Activated T-cell treated with anti-CD3 and anti-CD28 coated beads, Interleukin-2, amount 50 U/mL, for 72 hours (primary cell): ENCODE results near the gene ST7L. TPM values are rescaled to one million over a fixed set of nuclear protein-coding genes. Genes with fewer than 3 reads are reported as not detected.
"Not testable (repeated sequence)": the region's sequence is repeated elsewhere in the genome, so short reads cannot be mapped to it uniquely, and the experiment has no call there.

ENCODE experiments used
- ATAC-seq, 2 donors: fragments of 150-1000 bp; cut with Tn5 transposase; replicated peaks in 1 of 2; 2 replicates each; pipeline ENCODE4 v1.10.0; 2021; ENCODE audit warnings: moderate library complexity in 2 of 2, mild to moderate bottlenecking in 1 of 2
- DNase-seq, 2 donors: peaks; one replicate each; pipeline ENCODE4 v3.0.0; 2021 to 2022; ENCODE audit warnings: mixed read lengths in 1 of 2
- H3K27ac Mint-ChIP-seq: one replicate; pipeline ENCODE4 v1.8.0; 2022; ENCODE audit warnings: mild to moderate bottlenecking, moderate library complexity, mixed read lengths
- H3K27me3 Mint-ChIP-seq: one replicate; pipeline ENCODE4 v1.8.0; 2022; ENCODE audit warnings: low read depth, mixed read lengths
- H3K36me3 Mint-ChIP-seq, 2 donors: one replicate each; pipeline ENCODE4 v1.8.0; 2022; ENCODE audit warnings: mixed read lengths in 2 of 2, mild to moderate bottlenecking in 1 of 2; ENCODE audit not compliant: insufficient read depth in 2 of 2
- H3K4me1 Mint-ChIP-seq: one replicate; pipeline ENCODE4 v1.8.0; 2022; ENCODE audit warnings: low read depth, mixed read lengths
- H3K4me3 Mint-ChIP-seq, 2 donors: one replicate each; pipeline ENCODE4 v1.8.0; 2022; ENCODE audit warnings: mild to moderate bottlenecking in 2 of 2, mixed read lengths in 2 of 2, moderate library complexity in 2 of 2
- H3K9me3 Mint-ChIP-seq, 2 donors: one replicate each; pipeline ENCODE4 v1.8.0; 2022; ENCODE audit warnings: mixed read lengths in 2 of 2
- total RNA-seq, 2 donors: library from RNA; stranded (reverse); gene quantifications; one replicate each; pipeline ENCODE4 v1.2.3, GENCODE V29; 2022

ST7L gene
- total RNA-seq, 2 donors from 2014 or later = 17.4 to 18.6 TPM

DNA sequence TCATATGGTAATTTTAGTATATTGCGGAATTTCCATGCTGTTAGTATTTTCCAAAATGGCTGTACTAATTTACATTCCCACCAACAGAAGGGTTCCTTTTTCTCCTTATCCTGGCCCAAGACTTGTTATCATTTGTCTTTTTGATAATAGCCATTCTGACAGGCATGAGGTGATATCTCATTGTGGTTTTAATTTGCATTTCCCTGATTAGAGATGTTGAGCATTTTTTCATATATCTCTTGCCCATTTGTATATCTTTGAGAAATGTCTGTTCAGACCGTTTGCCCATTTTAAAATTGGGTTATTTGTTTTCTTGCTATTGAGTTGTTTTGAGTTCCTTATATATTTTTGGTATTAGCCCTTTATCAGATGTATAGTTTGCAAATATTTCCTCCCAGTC, 14.7 kb upstream of the ST7L start:
- Mint-ChIP-seq H3K4me3 (peak overlapping the region in 1 of 2 donors; percentile 45), H3K27me3 (no peaks in the 10 kb centered on the region)

DNA sequence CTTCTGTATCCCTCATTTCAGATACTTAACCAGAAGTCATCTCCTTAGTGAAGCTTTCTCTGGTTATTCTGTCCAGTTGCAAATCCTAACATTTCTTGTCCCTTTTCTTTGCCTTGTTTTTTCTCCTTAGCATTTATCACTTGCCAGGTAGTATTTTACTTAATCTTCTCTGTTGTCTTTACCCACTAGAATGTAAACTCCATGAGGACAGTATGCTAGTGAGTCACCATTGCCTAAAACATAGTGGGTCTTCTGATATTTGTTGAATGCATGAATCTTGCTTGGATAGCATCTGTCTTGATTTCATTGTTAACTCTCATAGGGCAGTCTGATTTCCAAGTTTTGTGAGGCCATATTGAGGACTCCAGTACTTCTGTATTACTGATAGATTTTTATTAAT, 10.3 kb upstream of the ST7L start:
- H3K27me3 Mint-ChIP-seq = no peaks in the 10 kb centered on the region
- H3K9me3 Mint-ChIP-seq = peaks cover 0 to 2% of the 10 kb centered on the region in 2 donors
- no peak for ATAC-seq
- H3K4me1 Mint-ChIP-seq = peaks cover 89% of the 10 kb centered on the region
- peak overlapping the region; percentile 18 for H3K27ac Mint-ChIP-seq
- peaks cover 10 to 21% of the 10 kb centered on the region in 2 donors for H3K36me3 Mint-ChIP-seq
- DNase-seq = no peak
- H3K4me3 Mint-ChIP-seq = peak overlapping the region in 1 of 2 donors; percentile 6

More for the DNA sequence above, 14.7 kb upstream of the ST7L start:
- H3K27ac Mint-ChIP-seq = peak overlapping the region; percentile 84
- DNase-seq (no peak), ATAC-seq (no peak)
- peaks cover 10 to 16% of the 10 kb centered on the region in 2 donors for H3K36me3 Mint-ChIP-seq
- peaks cover 85% of the 10 kb centered on the region for H3K4me1 Mint-ChIP-seq
- H3K9me3 Mint-ChIP-seq = peaks cover 0 to 2% of the 10 kb centered on the region in 2 donors

DNA sequence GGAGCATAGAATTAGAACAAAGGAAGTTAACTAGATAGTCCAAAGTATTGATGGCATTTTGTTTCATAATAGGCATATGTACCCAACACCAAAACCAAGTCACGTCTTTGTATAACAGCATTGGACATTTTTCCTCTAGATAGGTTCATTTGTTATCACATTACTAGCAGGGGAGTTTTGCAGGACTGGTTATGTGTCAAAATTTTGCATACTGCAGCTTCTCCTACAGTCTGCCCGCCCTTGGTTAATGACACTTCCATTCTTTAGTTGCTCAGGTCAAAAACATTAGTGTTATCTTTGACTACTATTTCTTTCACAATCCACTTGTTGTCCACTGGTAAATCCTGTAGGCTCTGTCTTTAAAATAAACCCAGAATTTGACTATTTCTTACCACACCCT, 9.6 kb upstream of the ST7L start:
- Mint-ChIP-seq H3K4me3 (no peak overlapping the region), H3K27me3 (no peaks in the 10 kb centered on the region), H3K9me3 (peaks cover 0 to 2% of the 10 kb centered on the region in 2 donors), H3K27ac (peak overlapping the region; percentile 41), H3K4me1 (peaks cover 89% of the 10 kb centered on the region), H3K36me3 (peaks cover 10 to 18% of the 10 kb centered on the region in 2 donors)
- no peak for DNase-seq
- ATAC-seq = no peak

DNA sequence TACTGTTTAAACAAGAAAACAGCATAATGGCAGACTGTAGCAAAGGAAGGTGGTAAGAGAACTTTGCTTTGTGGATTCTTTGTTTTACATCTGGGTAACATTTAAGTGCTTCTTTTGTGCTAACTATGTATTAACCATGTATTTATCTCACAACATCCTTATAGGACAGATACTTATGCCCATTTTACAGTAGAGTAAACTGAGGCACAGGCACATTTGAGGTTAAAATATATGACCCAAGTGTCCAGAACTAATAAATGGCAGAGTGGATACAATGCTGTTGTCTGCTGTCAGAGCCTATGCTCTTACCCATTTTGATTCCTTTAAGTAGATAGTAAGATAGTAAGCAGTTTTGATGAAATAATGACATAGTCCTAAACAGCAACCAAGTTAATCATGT, 7.9 kb upstream of the ST7L start:
- Mint-ChIP-seq H3K9me3 (peaks cover 0 to 2% of the 10 kb centered on the region in 2 donors), H3K4me1 (peaks cover 89% of the 10 kb centered on the region), H3K36me3 (peaks cover 10 to 20% of the 10 kb centered on the region in 2 donors), H3K27ac (peak overlapping the region; percentile 36), H3K4me3 (peak overlapping the region in 1 of 2 donors; percentile 41), H3K27me3 (no peaks in the 10 kb centered on the region)
- DNase-seq (no peak), ATAC-seq (no peak)

DNA sequence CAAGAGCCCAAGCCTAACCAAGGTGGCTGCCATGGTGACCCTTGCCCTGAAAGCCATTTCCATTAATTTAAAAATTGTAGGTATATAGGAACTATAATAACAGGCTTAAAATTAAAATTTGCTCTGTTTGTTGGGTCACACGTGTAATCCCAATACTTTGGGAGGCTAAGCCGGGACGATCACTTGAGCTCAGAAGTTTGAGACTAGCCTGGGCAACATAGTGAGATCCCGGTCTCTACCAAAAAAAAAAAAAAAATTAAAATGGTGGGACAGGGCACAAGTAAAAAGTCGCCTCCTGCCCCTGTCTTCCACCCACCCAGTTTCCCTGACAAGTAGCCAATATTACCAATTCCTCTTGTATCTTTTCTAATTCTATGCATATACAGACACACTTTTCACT, 7.3 kb upstream of the ST7L start:
- Mint-ChIP-seq H3K4me3 (peak overlapping the region in 1 of 2 donors; percentile 41), H3K9me3 (peaks cover 0 to 2% of the 10 kb centered on the region in 2 donors), H3K36me3 (peaks cover 10 to 19% of the 10 kb centered on the region in 2 donors), H3K27me3 (no peaks in the 10 kb centered on the region), H3K4me1 (peaks cover 89% of the 10 kb centered on the region), H3K27ac (peak overlapping the region; percentile 36)
- DNase-seq (no peak), ATAC-seq (no peak)

GRCh38 chr1:112625696-112626095, 6.8 kb upstream of the ST7L start:
- Mint-ChIP-seq H3K9me3 (peaks cover 0 to 2% of the 10 kb centered on the region in 2 donors), H3K27ac (no peak overlapping the region)
- ATAC-seq = peak in 1 of 2 donors; percentile 34

DNA sequence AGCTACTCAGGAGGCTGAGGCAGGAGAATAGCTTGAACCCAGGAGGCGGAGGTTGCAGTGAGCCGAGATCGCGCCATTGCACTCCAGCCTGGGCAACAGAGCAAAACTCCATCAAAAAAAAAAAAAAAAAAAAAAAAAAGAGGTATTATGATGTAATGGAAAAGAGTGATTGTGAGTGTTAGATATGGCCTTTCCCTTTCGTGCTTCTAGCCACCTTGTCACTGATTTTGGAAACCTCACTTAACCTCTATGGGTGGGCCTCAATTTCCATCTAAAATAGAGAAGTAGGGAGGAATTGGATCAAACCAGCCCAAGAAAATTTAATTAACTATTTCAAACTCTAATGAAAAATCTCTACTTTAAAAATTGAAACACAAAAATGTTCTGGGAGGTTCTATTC, 5.6 kb upstream of the ST7L start:
- not testable (repeated sequence) for ATAC-seq, H3K27me3 Mint-ChIP-seq, H3K9me3 Mint-ChIP-seq, DNase-seq
- Mint-ChIP-seq H3K4me3 (peak overlapping the region; percentile 41 to 67), H3K27ac (peak overlapping the region; percentile 87), H3K36me3 (peaks cover 12 to 30% of the 10 kb centered on the region in 2 donors), H3K4me1 (peaks cover 84% of the 10 kb centered on the region)

More at GRCh38 chr1:112625696-112626095, 6.8 kb upstream of the ST7L start:
- peaks cover 89% of the 10 kb centered on the region for H3K4me1 Mint-ChIP-seq
- peaks cover 8 to 22% of the 10 kb centered on the region in 2 donors for H3K36me3 Mint-ChIP-seq
- DNase-seq = no peak
- H3K4me3 Mint-ChIP-seq = peak overlapping the region in 1 of 2 donors; percentile 67
- H3K27me3 Mint-ChIP-seq = no peaks in the 10 kb centered on the region

DNA sequence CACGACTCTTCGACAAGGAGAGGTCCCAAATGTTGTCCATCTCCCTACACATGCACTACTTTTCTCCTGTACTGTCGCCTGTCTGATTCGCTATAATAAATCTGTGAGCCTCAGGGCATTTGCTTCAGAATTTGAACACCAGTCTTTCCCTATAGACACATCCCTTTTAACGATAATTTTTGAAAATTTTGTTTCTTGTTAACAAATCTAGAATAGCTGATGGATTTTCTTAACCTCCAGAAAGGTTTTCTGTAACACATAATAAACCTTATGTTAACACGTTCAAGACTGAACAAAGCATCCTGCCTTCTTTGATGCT, 1.4 kb upstream of the ST7L start:
- no peak for ATAC-seq
- Mint-ChIP-seq H3K27ac (peak overlapping the region; percentile 99), H3K4me1 (peaks cover 61% of the 10 kb centered on the region), H3K36me3 (peaks cover 10 to 20% of the 10 kb centered on the region in 2 donors), H3K9me3 (no peaks in the 10 kb centered on the region), H3K4me3 (peak overlapping the region; percentile 99), H3K27me3 (no peaks in the 10 kb centered on the region)
- DNase-seq = no peak

DNA sequence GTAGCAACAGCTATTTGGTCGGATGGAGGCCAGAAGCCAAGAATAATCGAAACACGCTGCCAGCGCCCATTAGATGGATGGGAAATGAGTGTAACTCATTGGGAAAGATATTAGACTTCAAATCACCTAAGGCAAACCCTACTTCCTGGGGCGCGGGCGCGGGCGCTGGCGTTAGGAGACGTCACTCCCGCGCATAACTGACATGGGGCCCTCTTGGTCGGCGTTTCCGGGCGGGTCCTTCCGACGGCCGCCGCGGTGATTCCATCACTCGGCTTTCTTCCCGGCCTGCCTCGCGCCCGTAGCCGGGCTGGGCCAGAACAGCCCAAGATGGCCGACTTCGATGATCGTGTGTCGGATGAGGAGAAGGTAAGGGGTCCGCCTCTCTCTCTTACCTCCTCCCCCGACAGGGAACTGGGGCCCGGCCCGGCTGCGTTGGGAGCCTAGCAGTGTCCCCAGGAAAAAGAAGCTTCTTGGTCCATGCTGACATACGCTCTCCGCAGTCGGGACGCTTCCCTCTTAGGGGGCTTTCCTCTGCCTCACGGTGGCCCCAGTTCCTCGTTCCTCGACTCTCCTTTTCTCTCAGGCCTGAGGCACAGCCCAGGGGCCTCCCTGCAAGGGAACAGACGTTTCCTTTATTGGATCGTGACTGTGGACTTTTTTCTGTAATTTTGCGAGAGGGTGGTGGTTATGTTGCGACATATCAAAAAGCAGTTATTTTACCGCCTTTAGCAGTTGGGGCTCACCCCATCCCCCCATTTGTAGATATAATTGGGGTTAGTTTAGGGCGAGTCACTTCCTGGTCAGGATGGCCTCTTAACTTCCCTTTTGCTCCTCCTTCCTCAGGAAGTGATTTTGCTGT, 806 bp upstream of the ST7L start, which contains the start of gene CAPZA1:
Gene CAPZA1, plus strand, starts transcription at position 315 of the 859 bp plus-strand sequence. Its CDS starts 13 bp downstream, at position 328.
- H3K9me3 Mint-ChIP-seq = no peaks in the 10 kb centered on the region
- peaks cover 10 to 20% of the 10 kb centered on the region in 2 donors for H3K36me3 Mint-ChIP-seq
- DNase-seq = peak; percentile 93
- H3K4me1 Mint-ChIP-seq = peaks cover 56% of the 10 kb centered on the region
- no peaks in the 10 kb centered on the region for H3K27me3 Mint-ChIP-seq
- peak; percentile 88 to 91 for ATAC-seq
- peak within 1 kb of the TSS; percentile 99 for H3K27ac Mint-ChIP-seq
- H3K4me3 Mint-ChIP-seq = peak within 1 kb of the TSS; percentile 99

DNA sequence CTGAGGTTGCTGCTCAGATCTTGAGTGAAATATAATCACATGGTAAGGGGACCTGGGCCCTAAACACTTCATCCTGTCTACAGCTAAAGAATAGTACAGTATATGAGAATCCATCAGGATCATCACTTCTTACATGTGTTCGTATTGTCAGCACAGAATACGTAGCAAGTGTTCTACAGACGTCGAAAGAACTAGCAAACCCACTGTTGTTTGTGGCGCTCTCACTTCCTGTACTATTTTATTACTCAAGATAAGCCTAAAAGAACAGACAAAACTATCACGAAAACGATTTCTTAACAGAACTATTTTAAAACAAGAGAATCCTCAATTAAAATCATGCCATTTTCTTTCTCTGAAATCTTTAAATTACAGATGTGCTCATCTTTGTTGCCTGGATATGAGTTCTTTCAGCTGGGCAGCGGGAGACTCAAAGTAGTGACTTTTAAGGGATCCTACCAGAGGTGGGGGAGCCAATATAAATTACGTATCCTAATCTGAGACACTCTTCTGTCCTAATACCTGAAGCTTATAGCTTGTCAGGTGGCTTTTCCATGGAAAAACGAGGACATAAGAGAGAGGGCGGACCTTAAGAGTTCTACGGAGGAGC, 724 bp downstream of the ST7L start:
- Mint-ChIP-seq H3K9me3 (no peaks in the 10 kb centered on the region), H3K27ac (peak overlapping the region; percentile 99), H3K4me1 (peaks cover 45% of the 10 kb centered on the region), H3K4me3 (peak overlapping the region; percentile 99), H3K27me3 (no peaks in the 10 kb centered on the region), H3K36me3 (peaks cover 10 to 18% of the 10 kb centered on the region in 2 donors)
- ATAC-seq (peak; percentile 39 to 49), DNase-seq (peak; percentile 15 to 21)

DNA sequence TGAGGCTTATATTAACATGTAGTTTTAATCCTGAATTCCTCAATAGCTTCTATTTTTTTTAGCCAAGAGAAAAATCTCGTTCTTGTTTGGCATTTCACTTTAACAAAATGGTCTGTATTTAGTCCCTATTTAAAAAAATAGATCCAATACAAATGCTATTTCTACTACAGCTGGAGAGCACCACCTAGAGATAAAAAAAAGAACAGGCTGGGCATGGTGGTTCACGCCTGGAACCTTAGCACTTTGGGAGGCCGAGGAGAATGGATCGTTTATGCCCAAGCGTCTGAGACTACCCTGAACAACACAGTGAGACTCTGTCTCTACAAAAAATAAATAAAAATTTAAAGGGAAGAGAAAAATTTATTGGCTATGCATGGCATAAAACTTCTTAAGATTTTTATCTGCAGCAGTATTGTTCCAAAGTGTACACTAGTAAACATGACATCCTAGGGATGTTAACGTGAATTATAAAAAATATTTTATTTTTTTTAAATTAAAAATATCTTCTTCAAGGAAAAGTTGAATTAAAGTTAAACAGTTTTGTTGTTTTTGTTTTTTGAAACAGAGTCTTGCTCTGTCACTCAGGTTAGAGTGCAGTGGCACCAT, 4.4 kb downstream of the ST7L start:
- ATAC-seq (no peak), DNase-seq (no peak)
- H3K36me3 Mint-ChIP-seq = peaks cover 3 to 10% of the 10 kb centered on the region in 2 donors
- H3K9me3 Mint-ChIP-seq = no peaks in the 10 kb centered on the region
- H3K4me3 Mint-ChIP-seq = no peak overlapping the region
- H3K27ac Mint-ChIP-seq = no peak overlapping the region
- H3K27me3 Mint-ChIP-seq = no peaks in the 10 kb centered on the region
- H3K4me1 Mint-ChIP-seq = peaks cover 19% of the 10 kb centered on the region

DNA sequence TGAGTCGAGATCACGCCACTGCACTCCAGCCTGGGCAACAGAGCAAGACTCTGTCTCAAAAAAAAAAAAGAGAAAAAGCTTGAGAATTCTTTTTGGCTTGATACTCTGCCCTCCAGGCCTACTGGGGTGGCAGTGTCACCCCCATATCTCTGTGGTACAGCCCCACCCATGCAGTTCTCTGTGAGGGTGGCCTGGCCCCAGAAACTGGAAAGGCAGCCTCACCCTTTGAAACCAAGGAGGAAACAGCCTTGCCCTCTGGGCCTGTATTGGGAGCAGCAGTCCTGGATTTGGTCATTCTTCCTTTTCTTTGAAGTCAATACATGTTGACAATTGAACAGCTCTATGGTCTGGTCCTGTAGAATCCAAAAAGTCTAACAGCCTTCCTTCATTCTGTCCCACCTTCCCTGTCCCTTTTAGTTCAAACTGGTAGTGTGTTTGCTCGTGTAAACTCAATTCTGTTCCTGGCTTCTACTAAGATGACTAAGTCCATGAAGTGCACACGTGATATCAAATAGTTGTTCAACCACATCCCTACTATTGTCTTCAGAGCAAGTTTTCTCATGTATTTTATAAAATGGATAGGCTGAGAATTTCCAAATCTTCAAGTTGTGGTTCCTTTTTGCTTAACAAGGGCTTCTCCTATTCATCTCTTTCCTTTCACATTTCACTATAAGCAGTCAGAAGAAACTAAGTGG, 13.2 kb downstream of the ST7L start:
- no peaks in the 10 kb centered on the region for H3K9me3 Mint-ChIP-seq
- H3K4me1 Mint-ChIP-seq = peaks cover 10% of the 10 kb centered on the region
- peaks cover 0 to 10% of the 10 kb centered on the region in 2 donors for H3K36me3 Mint-ChIP-seq
- peak overlapping the region; percentile 3 for H3K27ac Mint-ChIP-seq
- H3K27me3 Mint-ChIP-seq = no peaks in the 10 kb centered on the region
- DNase-seq (no peak), ATAC-seq (peak; percentile 65 to 93)
- no peak overlapping the region for H3K4me3 Mint-ChIP-seq
